GM18517 (cell line): ENCODE measurements around the gene MSRB1.

ENCODE experiments used
- ATAC-seq: cut with Tn5 transposase; IDR thresholded peaks from one replicate; pipeline ENCODE4 v1.9.1; 2021; ENCODE audit warnings: mild to moderate bottlenecking, moderate library complexity; ENCODE audit not compliant: unreplicated experiment

Gene MSRB1

GRCh38 chr16:1979271-1980029 is 36.5 kb upstream of the MSRB1 start:
- no peak for ATAC-seq

- no peak for ATAC-seq
These were observed 35.6 kb upstream of the MSRB1 start for GRCh38 chr16:1978476-1979120.

- ATAC-seq, result no peak
These were observed 34.9 kb upstream of the MSRB1 start for GRCh38 chr16:1977875-1978268.

- ATAC-seq, result no peak
These were observed 34.2 kb upstream of the MSRB1 start for GRCh38 chr16:1976951-1977874.

GRCh38 chr16:1976216-1976520 is 33.2 kb upstream of the MSRB1 start:
- no peak for ATAC-seq

- no peak for ATAC-seq
These were observed 32.6 kb upstream of the MSRB1 start for GRCh38 chr16:1975432-1976215.

GRCh38 chr16:1974157-1975070 is 31.4 kb upstream of the MSRB1 start:
- ATAC-seq, result no peak

GRCh38 chr16:1973461-1974156 is 30.6 kb upstream of the MSRB1 start:
- no peak for ATAC-seq

GRCh38 chr16:1972490-1972877 is 29.5 kb upstream of the MSRB1 start:
- no peak for ATAC-seq

GRCh38 chr16:1971796-1972489 is 28.9 kb upstream of the MSRB1 start, which contains the start of gene TBL3:
Gene TBL3, plus strand, starts transcription at chr16:1972053. Its CDS starts 112 bp downstream, at chr16:1972165.
- ATAC-seq, result peak; percentile 68

GRCh38 chr16:1968146-1968953 is 25.4 kb upstream of the MSRB1 start:
- no peak for ATAC-seq

GRCh38 chr16:1966460-1966859 is 23.5 kb upstream of the MSRB1 start, which contains the start of gene RNF151:
Gene RNF151, plus strand, starts transcription at chr16:1966856. Its CDS starts 26 bp downstream, at chr16:1966882.
- ATAC-seq, result no peak

- no peak for ATAC-seq
These were observed 22.5 kb upstream of the MSRB1 start for GRCh38 chr16:1965396-1966001.

GRCh38 chr16:1964506-1965395 is 21.8 kb upstream of the MSRB1 start, which contains the start of gene RPS2:
Gene RPS2, minus strand, starts transcription at chr16:1964826. Its CDS starts 201 bp downstream, at chr16:1964625.
- ATAC-seq, result peak; percentile 83

GRCh38 chr16:1963806-1964505 is 21.0 kb upstream of the MSRB1 start:
- peak; percentile 1 for ATAC-seq
